Ovary (tissue), 9 donors: ENCODE data around the gene PPFIBP2. TPM values are rescaled to one million over a fixed set of nuclear protein-coding genes. Genes with fewer than 3 reads are reported as not detected.
A peak's percentile ranks its signal among the peaks of the same experiment; 100 is the strongest.

Experiments used
- DNase-seq, 5 donors: peaks; one replicate each; pipeline ENCODE4 v3.0.0-alpha.2; 2019 to 2020
- H3K27ac ChIP-seq, 2 donors: fragments of 200-600 bp; one replicate each; pipeline versions ENCODE4 v1.5.1 to v1.8.0; 2019 to 2022
- H3K27me3 ChIP-seq: fragments of 200-600 bp; one replicate; pipeline ENCODE4 v1.8.0; 2022
- H3K36me3 ChIP-seq: fragments of 200-600 bp; sonication (generic); one replicate; pipeline ENCODE4 v1.5.1; 2019
- H3K4me1 ChIP-seq: one replicate; pipeline ENCODE4 v1.8.1; 2013; ENCODE audit warnings: mild to moderate bottlenecking, moderate library complexity; ENCODE audit not compliant: insufficient read depth
- H3K4me3 ChIP-seq: fragments of 200-600 bp; sonication (generic); one replicate; pipeline ENCODE4 v1.5.1; 2017
- H3K9me3 ChIP-seq, 2 donors: fragments of 200-600 bp in 1 of 2; sonication (generic) in 1 of 2; one replicate each; pipeline versions ENCODE4 v1.5.1 to v1.8.1; 2013 to 2019; ENCODE audit warnings: mild to moderate bottlenecking in 1 of 2, moderate library complexity in 1 of 2
- CTCF ChIP-seq, 3 donors: fragments of 450-650 bp in 2 of 3; fragments of 200-600 bp in 1 of 3; IDR thresholded peaks; one replicate each; pipeline versions ENCODE4 v1.5.1 to v1.8.0; 2016 to 2022; ENCODE audit warnings: antibody characterized with exemption in 3 of 3, mild to moderate bottlenecking in 1 of 3
- EP300 ChIP-seq: sonication (generic); formaldehyde crosslinking; IDR thresholded peaks from one replicate; pipeline ENCODE4 v1.6.1; 2017; ENCODE audit warnings: antibody characterized with exemption
- POLR2A ChIP-seq: fragments of 450-650 bp; IDR thresholded peaks from one replicate; pipeline ENCODE4 v1.6.1; 2017; ENCODE audit warnings: antibody characterized with exemption, mild to moderate bottlenecking, moderate library complexity
- WGBS, 3 donors: extraction: QIAGEN DNeasy Blood & Tissue Kit in 1 of 3; methylation state at CpG; one replicate each; pipeline versions ENCODE4 v1.1.5 to v1.1.7; 2013 to 2017; 5-methylcytosine and 5-hydroxymethylcytosine counted together
- intact Hi-C, 4 donors: fragments of 100-400 bp; cut with DNase I; formaldehyde crosslinking; loops; one replicate each; pipeline versions ENCODE4 v1.11.0 to v1.15.1; 2022 to 2023
- polyA plus RNA-seq, 2 donors: library from polyadenylated mRNA; stranded (reverse); fragments of 200-250 nt in 1 of 2; fragments of 350-450 nt in 1 of 2; fragmentation: Illumina TruSeq in 1 of 2; extraction: RNeasy Lipid Tissue Mini Kit (QIAGEN cat#74804) in 1 of 2; gene quantifications; one replicate each; pipeline ENCODE4 v1.2.3, GENCODE V29; 2013 to 2014
- total RNA-seq, 7 donors: library from RNA; depleted of rRNA in 2 of 7; stranded (reverse); fragments of >200 nt in 2 of 7; fragmentation: NEBNext Ultra II Directional in 3 of 7; extraction: Animal tissue kit (Norgen Biotek cat#: 25700) in 3 of 7; gene quantifications; one replicate each; pipeline versions ENCODE4 v1.1.0 to v1.2.4, GENCODE V29; 2016 to 2023
- donor health status: DM: no; HTN: no; CAD: no; lungs with moderate emphysema.
- donor health status: DM: no; HTN: no; CAD: no.
- donor health status: Bipolar disorder and iron deficiency.
- donor health status: DM: yes; HTN: yes; CAD: no.
- donor health status: DM: no; HTN: no; CAD: no.
- donor health status: DM: yes; HTN: yes; CAD: no.

Gene PPFIBP2
- total and polyA plus RNA-seq, 9 donors: 9.6 to 36.2 (median 20.7) TPM

- TF ChIP-seq EP300 (no peak), POLR2A (no peak), CTCF (IDR thresholded peaks at IDR 0.05) (no peak)
- Histone ChIP-seq H3K4me1 (no peaks in the 10 kb centered on the region), H3K27ac (no peak overlapping the region), H3K27me3 (no peaks in the 10 kb centered on the region), H3K4me3 (no peak overlapping the region), H3K36me3 (no peaks in the 10 kb centered on the region), H3K9me3 (no peaks in the 10 kb centered on the region)
- peak in 1 of 5 donors; percentile 48 for DNase-seq
- 58 to 67% (median 63%) methylated on average over 7 of the region's 7 CpGs for WGBS, 3 donors
- intact Hi-C loops: no loop called here
These were observed 41.4 kb downstream of the PPFIBP2 start for GRCh38 chr11:7555052-7555699.

- no peak overlapping the region for H3K27ac ChIP-seq
- DNase-seq: no peak
These were observed 44.2 kb downstream of the PPFIBP2 start for GRCh38 chr11:7558046-7558445.

DNA sequence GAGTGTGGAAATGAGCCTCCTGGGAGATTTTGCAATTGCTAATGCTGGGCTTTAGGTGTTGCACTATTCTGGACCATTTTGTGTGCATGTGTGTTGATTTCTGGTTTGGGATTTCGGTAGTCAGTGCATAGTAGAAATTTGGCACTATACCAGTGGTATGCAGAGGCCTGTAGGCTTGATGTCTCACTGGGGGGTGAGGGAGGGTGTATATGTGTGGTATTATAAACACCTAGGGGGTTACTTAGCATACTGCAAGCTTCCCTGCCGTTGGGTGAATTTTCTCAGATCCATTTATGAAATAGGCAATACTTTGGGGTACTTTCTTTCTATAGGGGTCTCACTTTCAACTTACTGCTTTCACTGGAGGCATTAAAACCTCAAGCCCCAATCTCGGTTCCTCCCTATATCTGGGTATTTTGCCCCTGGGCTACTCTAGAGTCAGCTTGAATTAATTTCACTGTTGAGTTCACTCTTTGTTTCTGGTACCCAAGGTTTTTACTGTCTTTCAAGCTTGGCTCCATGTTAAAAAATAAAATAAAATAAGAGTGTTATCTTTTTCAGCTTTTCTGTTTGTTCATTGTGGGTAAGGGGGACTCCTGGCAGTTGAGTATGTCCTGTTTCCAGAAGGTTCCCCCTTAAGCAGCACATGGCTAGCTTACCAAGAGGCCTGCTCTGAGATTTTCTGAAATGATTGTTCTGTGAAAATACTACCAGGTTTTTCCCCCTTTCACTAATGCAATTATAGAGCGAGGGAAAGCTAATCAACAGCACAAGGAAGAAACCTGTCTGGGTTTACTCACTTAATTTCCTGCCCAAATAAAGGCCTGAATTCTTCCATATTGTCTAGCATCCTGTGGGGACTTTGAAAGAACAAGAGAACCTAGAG, 45.8 kb downstream of the PPFIBP2 start:
- TF ChIP-seq CTCF (IDR thresholded peaks at IDR 0.05) (no peak), POLR2A (no peak), EP300 (no peak)
- no peaks in the 10 kb centered on the region for H3K9me3 ChIP-seq
- no peaks in the 10 kb centered on the region for H3K4me1 ChIP-seq
- no peaks in the 10 kb centered on the region for H3K27me3 ChIP-seq
- H3K36me3 ChIP-seq: no peaks in the 10 kb centered on the region
- no peak overlapping the region for H3K27ac ChIP-seq
- 86 to 88% (median 87%) methylated on average over 4 of the region's 4 CpGs for WGBS, 3 donors
- no peak for DNase-seq
- H3K4me3 ChIP-seq: no peak overlapping the region
- intact Hi-C loops: no loop called here

More at GRCh38 chr11:7558046-7558445, 44.2 kb downstream of the PPFIBP2 start:
- H3K36me3 ChIP-seq: no peaks in the 10 kb centered on the region
- no peaks in the 10 kb centered on the region for H3K27me3 ChIP-seq
- H3K9me3 ChIP-seq: no peaks in the 10 kb centered on the region
- no peak overlapping the region for H3K4me3 ChIP-seq
- H3K4me1 ChIP-seq: no peaks in the 10 kb centered on the region
- TF ChIP-seq EP300 (no peak), CTCF (IDR thresholded peaks at IDR 0.05) (no peak), POLR2A (no peak)
- intact Hi-C loops: no loop called here

DNA sequence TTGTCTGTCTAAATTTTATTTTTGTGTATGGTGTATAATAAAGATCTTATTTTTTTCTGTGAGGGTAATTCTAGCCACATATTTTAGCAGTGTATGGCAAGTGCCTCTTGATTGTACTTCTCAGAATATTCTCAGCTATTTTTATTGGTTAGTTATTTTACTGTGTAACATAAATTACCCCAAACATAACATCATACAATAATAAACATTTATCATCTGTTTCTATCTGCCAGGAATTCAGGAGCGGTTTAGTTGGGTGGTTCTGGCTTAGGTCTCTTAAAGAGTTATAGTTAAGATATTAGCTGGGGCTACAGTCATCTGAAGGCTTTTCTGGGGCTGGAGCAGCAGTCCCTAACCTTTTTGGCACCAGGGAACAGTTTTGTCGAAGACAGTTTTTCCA, 47.8 kb downstream of the PPFIBP2 start:
- no peak for TF ChIP-seq POLR2A
- no peak for TF ChIP-seq CTCF (IDR thresholded peaks at IDR 0.05)
- TF ChIP-seq EP300: no peak
- no peak overlapping the region for H3K4me3 ChIP-seq
- H3K27ac ChIP-seq: no peak overlapping the region
- H3K36me3 ChIP-seq: no peaks in the 10 kb centered on the region
- no peaks in the 10 kb centered on the region for H3K27me3 ChIP-seq
- intact Hi-C loops: no loop called here
- no peaks in the 10 kb centered on the region for H3K4me1 ChIP-seq
- H3K9me3 ChIP-seq: no peaks in the 10 kb centered on the region
- WGBS, 3 donors: 39 to 53% (median 49%) methylated on average over 2 of the region's 2 CpGs
- DNase-seq: no peak
